GM19043 (cell line): ENCODE results near the gene TMEM130.
"Not testable (repeated sequence)": the region's sequence is repeated elsewhere in the genome, so short reads cannot be mapped to it uniquely, and the experiment has no call there.

Source experiments
- ATAC-seq: cut with Tn5 transposase; IDR thresholded peaks from one replicate; pipeline ENCODE4 v1.9.1; 2021; ENCODE audit warnings: low read depth; ENCODE audit not compliant: unreplicated experiment

TMEM130 gene

DNA sequence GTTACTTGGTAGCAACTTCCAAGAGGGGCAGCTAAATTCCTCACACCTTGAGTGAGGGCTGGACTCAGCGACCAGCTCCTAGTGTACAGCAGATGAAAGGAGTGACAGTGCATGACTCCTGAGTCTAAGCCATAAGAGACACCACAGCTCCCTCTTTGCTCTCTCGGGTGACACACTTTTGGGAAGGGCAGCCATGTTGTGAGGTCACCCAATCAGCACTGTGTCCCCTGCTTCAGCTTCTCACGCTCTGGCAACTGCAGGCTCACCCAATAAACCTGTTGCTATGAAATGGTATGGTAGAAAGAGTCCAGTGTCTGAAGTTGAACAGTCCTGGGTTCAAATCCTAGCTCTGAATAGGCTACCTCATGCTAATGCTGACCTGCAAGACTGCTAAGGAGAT is 20.9 kb downstream of the TMEM130 start:
- no peak for ATAC-seq

DNA sequence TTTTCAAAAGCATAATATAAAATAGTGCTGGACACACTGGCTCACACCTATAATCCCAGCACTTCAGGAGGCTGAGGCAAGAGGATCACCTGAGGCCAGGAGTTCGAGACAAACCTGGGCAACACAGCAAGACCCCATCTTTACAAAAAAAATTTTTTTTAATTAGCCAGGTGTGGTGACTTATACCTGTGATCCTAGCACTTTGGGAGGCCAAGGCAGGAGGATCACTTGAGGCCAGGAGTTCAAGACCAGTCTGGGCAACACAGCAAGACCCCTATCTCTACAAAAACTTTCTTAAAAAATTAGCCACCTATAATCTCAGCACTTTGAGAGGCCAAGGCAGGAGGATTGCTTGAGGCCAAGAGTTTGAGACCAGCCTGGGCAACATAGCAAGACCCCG is 27.3 kb downstream of the TMEM130 start:
- not testable (repeated sequence) for ATAC-seq

DNA sequence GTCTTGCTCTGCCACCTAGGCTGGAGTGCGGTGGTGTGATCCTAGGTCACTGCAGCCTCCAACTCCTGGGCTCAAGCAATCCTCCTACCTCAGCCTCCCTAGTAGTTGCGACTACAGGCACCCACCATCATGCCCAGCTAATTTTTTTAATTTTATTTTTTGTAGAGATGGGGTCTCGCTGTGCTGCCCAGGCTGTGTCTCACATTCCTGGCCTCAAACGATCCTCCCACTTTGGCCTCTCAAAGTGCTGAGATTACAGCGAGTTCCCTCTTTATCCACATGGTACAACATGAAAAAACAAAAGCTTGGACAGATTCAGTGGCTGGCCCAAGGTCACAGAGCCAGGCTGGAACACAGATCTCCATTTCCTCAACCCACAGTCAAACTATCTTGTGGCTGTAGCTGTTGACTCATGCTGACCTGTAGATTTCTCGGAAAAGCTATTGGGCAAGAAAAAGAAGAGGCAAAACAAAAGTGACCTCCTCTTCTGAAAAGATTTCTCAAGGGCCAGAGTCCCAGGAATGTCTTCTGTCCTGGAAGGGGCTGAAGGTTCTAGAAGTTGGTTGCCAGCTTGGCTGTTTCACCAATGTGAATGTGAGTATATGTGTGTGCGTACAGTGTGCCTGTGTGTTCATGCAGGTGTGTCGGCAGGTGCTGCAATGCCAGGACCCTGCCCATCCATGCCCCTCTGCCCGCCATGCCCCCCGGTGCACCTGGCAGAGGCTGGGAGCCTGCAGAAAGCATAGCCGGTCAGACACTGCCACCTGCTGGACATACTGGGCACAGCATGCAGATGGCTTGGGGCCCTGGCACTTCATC is 28.4 kb downstream of the TMEM130 start:
- no peak for ATAC-seq

DNA sequence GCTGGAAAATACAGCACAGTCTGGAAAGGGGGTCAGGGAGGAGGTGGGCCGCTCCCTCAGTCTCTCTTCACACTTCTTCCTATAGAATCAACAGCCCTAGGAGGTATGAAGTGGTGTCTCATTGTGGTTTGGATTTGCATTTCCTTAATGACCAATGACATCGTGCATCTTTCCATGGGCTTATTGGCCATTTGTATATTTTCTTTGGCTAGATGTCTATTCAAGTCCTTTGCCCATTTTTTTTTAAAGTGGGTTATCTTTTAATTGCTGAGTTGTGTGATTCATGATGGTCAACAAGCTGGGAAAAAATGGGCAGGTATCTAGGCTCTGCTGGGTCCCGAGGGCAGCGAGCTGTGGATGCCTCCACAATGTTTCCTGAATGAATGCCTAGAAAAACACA is 29.1 kb downstream of the TMEM130 start:
- ATAC-seq, result no peak

DNA sequence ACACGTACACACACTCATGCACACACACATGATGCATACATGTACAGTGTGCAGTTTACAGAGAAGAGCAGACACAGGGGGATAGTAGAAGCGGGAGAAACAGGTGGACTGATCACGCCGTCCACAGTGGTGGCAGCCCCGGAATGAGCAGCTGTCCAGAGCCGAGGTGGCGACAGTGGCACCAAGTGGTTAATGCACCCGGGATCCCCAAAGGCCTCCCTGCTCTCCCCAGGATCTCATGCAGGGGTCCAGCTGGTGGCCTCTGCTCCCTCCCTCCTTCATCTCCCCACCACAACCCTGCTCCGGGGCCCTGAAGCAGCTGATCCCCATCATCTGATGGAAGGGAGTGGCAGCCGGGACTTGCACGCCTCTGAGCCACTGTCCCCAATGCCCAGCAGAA is 29.7 kb downstream of the TMEM130 start:
- ATAC-seq, result no peak

DNA sequence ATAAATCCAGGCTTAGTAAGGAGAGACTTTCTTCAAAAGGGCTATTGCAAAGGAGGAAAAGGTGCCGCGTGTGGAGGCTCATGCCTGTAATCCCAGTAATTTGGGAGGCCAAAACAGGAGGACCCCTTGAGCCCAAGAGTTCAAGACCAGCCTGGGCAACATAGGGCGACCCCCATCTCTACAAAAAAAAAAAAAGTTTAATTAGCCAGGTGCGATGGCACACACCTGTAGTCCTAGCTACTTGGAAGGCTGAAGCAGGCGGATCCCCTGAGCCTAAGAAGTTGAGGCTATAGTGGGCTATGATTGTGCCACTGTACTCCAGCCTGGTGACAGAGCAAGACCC is 32.2 kb downstream of the TMEM130 start:
- no peak for ATAC-seq

DNA sequence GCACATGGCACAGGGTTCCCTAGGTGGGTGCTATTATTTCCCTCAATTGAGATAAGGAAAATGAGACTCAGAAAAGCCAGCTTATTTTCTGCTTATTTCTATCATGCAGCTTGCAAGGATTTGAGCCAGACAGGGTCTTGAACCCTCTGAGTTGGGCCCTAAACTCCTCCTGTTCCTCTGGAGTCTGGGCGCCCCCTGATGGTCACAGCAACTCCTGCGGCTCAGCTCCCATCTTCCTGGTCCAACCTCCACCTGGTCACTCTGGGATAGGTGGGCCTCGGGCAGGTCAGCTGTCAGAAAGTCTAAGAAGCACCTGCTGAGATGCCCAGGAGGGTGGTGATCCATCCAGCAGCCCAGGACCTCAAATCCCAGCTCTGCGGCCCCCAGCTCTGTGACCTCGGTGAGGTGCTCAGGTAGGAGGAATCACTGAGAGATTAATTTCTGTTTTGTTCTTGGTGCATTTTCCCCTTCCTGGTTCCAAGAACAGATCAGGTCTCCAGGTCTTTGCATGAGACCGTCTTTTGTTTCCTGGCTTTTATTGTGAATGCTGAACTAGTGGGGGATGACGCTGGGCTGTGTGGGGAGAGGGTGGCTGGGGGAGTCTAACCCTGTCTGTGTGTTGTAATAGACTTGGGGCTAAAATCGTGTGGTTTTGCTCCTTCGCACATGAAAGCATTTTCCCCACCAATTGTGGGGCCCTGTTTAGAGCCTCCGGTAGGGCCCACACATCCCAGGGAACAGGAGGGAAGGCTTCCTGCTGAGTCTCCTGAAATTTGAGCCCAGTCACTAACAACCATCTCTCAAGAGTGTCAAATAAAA is 32.8 kb downstream of the TMEM130 start:
- ATAC-seq, result no peak

DNA sequence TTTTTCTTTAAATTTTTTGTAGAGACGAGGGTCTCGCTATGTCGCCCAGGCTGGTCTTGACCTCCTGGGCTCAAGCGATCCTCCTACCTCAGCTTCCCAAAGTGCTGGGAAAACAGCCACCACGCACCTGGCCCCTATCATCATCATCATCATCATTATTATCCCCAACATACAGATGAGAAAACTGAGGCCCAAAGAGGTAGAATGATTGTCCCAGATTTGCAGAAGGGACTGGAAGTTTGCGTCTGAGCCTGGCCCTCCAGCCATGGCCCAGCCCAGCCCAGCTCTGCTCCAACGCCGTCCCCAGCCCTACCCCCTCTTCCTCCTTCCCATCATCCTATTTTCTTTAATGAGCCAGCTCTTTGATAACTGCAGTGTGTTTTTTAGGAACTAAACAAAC is 34.9 kb downstream of the TMEM130 start:
- no peak for ATAC-seq

DNA sequence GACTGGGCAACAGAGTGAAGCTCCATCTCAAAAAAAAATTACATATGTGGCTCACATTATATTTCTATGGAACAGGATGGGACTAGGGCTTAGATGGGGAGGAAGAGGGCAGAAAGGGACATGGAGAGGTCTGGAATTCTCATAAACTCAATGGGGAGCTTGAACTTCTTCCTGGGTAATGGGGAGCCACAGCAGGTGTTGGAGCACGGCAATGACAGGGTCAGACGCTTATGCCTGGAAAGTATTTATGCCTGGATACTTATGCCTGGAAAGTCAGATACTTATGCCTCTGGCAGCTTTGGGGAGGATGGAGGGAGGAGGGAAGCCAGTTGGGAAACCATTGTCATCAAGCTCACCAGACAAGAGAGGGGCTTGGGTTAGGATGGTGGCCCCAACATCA is 36.8 kb downstream of the TMEM130 start:
- ATAC-seq, result no peak

DNA sequence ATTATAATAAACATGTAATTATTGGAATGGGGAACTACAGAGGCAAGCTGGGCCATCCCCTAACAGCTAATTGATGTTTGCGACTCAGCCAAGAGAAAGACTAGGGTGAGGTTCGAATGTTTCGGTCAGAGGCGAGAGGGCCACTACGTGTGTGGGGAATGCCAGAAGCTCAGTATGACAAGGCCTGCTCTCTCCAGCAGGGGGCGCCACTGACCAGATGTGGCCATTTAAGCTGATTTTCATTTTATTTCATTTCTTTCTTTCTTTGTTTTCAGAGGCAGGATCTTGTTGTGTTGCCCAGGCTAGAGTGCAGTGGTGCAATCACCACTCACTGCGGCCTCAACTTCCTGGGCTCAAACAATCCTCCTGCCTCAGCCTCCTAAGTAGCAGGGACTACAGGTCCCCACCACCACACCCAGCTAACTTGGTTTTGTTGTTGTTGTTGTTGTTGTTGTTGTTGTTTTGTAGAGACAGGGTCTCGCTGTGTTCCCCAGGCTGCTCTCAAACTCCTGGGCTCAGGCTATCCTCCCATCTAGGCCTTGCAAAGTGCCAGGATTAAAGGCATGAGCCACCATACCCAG is 38.1 kb downstream of the TMEM130 start:
- no peak for ATAC-seq

DNA sequence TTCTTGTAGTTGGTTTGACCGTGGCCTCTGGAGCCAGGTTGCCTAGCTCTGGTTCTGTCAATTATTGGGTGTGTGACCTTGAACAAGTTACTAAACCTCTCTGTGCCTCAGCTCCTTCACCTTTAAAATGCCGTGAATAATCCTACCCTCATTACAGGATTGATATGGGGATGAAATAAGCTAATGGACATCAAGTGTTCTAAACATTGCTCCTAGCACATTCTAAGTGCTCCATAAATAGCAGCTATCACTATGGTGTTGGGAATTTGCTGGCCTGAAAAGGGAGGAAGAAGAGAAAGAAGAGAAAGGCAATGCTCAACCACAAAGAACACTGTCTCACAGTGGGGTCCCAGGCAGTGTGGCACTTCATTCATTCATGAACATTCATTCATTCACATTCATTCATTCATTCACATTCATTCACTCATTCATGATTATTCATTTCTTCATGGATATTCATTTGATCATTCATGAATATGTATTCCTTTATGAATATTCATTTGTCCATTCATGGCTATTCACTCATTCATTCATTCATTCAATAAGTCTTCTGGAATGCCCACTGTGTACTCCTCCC is 38.8 kb downstream of the TMEM130 start:
- no peak for ATAC-seq

DNA sequence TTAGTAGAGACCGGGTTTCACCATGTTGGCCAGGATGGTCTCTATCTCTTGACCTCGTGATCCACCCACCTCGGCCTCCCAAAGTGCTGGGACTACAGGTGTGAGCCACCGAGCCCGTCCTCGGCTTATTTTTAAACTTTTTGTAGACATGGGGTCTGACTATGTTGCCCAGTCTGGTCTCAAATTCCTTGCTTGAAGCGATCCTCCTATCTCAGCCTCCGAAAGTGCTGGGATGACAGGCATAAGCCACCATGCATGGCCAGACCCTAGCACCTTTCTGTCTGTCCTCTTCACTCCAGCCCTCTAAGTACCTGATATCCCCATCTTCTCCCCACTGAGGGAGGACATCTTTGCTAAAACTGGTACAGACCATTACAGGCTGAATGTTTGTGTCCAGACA is 41.4 kb downstream of the TMEM130 start:
- no peak for ATAC-seq

DNA sequence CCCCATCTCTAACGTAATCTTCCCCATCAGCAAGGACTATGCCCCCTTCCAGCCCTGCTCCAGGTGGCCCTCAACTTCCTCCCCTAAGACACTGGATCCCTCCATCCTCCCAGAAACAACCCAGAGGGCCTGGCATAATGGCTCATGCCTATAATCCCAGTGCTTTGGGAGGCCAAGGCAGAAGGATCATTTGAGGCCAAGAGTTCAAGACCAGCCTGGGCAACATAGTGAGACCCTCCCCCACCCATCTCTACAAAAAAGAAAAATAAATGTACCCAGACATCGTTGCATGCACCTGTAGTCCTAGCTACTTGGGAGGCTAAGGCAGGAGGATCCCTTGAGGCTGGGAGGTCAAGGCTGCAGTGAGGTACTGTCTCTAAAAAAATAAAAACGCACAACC is 42.6 kb downstream of the TMEM130 start:
- ATAC-seq, result no peak

DNA sequence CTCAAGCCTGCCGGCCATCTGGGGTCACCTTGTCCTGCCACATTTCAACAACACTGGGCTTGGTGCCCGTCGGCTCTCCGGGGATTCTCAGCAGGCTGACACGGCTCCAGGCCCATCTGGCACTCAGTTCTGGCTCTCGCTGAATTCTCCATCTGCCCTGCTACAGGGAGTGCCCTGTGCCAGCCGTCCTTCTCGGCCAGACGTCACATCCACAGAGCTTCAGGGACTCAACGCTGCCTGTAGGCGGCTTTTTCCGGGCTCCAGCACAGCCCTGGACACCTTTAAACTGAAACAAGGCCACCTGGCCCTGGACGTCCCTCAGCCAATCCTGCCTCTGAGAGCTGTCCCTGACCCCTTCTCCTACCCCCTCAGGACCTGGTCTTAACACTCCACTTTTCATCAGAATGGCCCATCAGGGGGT is 43.0 kb downstream of the TMEM130 start:
- no peak for ATAC-seq

DNA sequence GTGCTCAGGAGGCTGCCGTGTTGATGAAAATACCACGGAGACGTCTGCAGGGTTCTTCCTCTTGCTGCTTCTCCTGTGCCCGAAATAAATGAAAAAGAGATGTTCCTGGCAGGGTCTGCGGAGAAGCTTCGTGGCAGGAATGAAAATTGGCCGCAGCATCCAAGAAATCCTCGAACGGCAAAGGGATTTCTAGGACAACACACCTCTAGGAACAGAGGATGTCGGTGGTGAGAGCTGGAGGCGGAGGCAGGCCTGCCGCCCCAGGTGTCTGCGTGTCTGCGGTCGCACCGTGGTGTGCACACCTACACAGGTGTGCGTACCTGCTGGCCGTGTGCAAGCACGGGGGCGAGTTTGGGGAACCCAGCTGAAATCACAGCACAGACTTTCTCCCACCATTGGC is 43.4 kb downstream of the TMEM130 start:
- no peak for ATAC-seq

DNA sequence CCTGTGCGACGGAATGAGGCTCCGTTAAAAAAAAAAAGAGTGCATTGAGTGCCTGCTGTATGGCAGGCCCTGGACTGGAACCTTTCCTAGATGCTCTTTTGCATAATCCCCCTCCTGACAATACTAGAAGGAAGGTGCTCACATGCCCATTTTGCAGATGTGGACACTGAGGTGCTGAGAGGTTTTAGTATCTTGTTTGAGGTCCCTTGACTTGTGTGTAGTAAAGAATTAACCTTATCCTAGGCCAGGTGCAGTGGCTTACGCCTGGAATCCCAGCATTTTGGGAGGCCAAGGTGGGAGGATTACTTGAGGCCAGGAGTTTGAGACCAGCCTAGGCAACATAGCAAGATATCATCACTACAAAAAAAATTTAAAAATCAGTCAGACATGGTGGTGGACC is 46.6 kb downstream of the TMEM130 start:
- ATAC-seq, result no peak

DNA sequence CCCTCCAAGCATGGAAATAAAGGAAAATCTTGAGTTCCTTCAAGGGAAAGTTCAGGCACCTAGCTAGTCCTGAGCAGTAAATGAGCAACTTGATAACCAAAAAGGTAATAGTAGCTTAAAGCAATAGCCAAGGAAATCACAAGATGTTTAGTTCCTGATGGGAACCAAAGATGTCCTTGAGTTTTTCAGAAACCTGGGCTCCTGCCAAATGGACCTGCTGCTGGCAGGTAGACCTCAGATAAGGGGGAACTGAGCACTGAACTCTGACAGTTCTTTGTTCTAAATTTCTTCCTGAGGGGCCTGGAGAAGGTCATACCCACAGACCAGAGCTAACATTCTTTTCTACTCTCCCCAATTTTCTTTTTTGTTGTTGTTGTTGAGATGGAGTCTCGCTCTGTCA is 48.5 kb downstream of the TMEM130 start:
- ATAC-seq, result no peak

DNA sequence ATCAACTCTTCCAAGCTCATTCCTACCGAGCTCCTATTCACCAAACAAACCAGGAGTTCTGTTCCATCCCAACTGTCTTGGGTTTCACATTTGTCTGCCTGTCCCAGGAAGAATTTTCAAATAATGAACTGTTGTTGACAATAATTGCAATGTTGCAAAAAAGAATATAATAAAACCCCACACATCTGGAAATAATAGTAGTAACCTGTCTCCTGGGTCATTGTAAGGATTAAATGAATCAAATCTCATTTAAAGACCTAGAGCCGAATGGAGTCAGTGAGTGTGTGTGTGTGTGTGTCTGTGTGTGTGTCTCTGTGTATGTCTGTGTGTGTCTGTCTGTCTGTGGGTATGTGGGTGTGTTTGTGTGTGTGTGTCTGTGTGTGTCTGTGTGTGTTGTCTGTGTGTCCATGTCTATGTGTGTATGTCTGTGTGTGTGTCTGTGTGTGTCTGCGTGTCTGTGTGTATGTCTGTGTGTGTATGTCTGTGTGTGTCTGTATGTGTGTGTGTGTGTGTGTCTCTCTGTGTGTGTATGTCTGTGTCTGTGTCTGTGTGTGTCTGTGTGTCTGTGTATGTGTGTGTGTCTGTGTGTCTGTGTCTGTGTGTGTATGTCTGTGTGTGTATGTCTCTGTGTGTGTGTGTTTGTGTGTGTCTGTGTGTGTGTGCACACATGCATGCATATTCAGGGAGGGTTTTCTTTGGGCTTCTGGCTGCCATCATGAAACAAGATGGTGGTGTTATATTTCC is 52.7 kb downstream of the TMEM130 start:
- ATAC-seq, result no peak

DNA sequence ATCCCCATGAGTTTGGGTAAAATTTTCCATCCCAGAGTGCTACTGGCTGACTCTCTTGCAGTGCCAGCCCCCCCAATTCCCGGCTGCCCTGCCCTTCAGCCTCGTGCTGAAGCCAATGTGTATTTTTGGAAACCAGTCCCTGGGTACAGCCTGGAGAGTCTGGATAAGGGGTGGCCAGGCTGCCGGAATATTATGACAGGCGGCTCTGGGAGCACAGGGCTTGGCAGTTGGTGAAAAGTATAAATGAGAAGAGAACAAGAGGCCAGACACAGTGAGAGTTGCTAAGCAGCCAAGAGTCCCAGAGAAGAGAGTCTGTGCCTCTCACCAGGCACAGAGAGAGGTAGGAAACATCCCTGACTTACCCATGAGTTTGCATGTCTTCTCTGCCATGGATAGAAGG is 53.6 kb downstream of the TMEM130 start:
- no peak for ATAC-seq

DNA sequence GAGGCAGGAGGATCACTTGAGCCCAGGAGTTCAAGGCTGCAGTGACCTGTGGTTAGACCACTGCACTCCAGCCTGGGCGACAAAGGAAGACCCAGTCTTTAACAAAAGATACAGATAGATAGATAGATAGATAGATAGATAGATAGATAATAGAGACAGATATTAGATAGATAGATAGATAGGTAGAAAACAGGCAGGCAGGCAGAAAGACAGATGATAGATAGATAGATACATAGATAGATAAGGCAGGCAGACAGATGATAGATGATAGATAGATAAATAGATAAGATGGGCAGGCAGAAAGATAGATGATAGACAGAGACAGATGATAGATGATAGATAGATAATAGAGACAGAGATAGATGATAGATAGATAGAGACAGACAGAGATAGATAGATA is 54.5 kb downstream of the TMEM130 start:
- ATAC-seq, result no peak

DNA sequence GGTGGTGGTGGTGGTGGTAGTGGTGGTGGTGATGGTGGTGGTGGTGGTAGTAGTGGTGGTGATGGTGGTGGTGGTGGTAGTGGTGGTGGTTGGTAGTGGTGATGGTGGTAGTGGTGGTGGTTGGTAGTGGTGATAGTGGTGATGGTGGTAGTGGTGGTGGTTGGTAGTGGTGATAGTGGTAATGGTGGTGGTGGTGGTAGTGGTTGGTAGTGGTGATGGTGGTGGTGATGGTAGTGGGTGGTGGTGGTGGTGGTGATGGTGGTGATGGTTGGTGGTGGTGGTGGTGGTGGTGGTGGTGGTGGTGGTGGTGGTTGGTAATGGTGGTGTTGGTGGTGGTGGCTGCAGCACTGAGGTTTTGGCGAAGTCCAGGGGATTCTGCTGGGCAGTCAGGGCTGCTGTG is 58.5 kb downstream of the TMEM130 start:
- no peak for ATAC-seq
